HG02870 (cell line): Measurements from ENCODE around the gene INO80E.

Experiments used
- ATAC-seq: cut with Tn5 transposase; IDR thresholded peaks from one replicate; pipeline ENCODE4 v1.9.1; 2021; ENCODE audit warnings: mild to moderate bottlenecking, moderate library complexity; ENCODE audit not compliant: unreplicated experiment

Gene INO80E

DNA sequence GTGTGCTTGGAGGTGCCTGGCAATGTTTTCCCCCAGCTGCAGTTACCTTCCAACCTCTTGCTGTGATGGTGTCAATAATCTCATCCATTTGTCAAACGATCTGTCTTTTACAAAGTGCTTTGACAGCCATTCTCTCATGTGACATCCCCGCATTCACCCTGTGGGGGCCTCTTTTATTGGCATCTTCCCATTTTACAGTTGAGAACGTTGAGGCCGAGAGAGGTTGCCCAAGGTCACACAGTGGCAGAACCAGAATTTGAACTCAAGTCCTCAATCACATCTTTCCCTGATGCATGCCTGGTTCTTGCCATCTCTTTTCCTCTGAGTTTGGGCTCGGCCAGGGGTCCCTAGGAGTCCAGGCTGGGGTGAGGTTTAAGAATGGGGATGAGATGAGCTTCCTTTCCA, 20.9 kb upstream of the INO80E start:
- ATAC-seq: no peak

DNA sequence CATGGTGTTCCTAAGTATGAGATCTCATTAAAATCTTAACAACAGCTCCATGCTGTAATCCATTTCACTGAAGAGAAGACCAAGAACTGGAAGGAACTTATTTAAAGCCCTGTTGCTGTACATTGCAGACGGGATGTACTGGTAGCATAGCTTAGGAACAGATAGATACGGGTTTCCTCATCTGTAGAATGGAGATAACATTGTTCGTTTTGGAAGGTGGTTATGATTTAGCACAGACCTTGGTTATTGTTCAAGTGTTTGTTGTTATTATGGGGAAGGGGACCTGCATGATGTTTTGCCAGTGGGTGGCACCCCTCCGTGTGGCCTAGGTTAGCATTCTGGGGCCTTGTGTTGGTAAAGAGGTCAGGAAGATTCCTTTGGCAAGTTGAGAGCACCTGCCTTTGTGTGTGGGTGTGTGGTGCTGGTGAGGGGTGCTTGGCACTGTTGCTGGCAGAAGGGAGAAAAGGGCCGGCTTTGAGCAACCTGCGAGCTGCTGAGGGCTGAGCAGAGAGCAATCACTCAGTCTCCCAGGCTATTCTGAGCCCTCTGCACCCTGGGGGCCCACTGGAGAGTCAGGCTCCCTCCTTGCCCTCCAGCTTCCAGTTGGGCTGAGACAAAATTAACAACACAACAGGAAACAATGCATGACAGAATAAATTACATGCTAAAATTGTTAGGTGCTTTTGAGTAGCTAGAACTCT, 20.1 kb upstream of the INO80E start:
- ATAC-seq: no peak

DNA sequence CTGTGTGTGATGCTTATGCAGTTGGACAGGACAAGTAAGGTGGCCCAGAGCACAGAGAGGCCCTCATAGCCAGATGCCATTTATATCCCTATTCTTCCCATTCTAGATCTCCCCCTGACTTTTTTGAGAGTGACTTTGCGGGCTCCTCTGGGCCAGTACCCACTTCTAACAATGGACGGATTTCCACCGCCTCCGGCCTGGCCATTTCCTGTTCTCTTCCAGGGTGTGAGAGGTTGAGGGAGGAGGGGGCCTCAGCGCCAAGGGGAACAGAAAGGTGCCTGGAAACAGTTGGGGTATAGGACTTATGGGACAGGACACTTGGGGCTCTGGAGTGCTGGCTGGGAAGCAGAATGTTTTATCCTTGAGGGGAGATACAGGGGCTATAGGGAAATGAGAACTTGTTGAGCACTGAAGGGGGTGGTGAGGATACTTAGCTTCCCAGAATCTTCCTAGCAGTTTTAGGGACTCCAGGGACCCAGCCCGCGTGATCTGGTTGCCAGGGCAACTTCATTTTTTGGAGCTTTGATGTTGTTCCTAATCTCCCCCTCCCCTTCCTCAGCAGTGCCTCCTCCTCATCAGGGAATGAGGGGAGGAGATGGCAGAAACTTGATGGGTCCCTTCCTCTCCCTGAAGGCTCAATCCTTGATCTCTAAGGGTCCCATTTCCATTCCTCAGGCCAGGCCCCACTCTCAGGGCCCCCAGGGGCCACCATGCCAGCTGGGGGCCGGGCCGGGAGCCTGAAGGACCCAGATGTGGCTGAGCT, 18.8 kb upstream of the INO80E start:
- ATAC-seq: no peak

DNA sequence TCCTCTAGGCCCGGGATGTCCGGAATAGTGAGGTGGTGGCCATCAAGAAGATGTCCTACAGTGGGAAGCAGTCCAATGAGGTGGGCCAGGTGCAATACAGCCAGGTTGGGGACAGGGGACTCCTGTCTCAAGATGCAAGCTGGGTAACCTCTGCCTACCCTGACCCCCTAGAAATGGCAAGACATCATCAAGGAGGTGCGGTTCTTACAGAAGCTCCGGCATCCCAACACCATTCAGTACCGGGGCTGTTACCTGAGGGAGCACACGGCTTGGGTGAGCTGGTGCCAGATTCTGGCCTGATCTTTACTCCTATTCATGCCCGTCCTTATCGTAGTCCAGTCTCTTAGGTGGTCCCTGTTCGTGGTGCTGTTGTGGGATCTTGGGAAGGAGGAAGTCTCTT, 18.0 kb upstream of the INO80E start:
- ATAC-seq: no peak

DNA sequence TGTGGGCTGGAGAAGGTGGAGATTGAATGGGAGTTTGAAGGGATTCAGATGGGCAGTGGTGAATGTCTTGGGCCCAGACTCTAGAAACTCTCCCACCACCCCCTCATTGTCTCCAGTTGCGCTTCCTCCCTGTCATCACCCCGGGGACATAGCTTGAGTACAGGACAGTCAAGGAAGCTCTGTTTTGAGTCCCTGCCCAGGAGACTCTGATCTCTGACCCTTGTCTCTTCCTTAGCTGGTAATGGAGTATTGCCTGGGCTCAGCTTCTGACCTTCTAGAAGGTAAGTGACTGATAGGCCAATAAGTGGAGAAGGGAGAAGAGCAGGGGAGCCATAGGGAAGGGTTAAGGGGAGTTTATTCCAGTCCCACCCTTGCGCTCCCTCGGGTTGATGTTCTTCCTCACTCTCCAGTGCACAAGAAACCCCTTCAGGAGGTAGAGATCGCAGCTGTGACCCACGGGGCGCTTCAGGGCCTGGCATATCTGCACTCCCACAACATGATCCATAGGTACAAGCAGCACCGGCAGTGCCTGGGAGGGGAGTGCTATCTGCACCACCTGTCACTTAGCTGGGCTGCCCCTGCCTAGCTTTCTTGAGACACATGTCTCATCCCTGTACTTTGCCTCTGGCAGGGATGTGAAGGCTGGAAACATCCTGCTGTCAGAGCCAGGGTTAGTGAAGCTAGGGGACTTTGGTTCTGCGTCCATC, 17.3 kb upstream of the INO80E start:
- no peak for ATAC-seq

DNA sequence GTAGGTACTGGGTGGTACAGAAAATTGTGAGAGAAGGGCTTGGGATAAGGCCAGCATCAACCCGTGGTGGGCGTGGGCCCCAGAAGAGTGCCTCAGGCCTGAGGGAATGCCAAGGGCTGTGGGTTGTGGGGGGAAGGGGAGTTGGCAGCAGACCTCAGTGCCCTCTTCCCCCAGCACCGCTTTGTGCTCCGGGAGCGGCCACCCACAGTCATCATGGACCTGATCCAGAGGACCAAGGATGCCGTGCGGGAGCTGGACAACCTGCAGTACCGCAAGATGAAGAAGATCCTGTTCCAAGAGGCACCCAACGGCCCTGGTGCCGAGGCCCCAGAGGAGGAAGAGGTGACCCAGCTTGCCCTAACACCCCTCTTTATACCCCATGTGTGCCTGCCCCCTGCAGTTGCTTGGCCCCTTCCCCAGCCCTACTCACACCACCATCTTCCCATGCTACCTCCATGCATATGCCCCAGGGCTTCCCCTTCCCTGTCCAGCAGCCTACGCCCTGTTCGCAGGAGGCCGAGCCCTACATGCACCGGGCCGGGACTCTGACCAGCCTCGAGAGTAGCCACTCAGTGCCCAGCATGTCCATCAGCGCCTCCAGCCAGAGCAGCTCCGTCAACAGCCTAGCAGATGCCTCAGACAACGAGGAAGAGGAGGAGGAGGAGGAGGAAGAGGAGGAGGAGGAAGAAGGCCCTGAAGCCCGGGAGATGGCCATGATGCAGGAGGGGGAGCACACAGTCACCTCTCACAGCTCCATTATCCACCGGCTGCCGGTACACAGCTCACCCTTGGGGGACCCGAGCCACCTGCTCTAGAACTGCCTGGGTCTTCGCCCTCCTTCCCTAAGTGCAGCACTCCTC, 13.3 kb upstream of the INO80E start:
- ATAC-seq: no peak

DNA sequence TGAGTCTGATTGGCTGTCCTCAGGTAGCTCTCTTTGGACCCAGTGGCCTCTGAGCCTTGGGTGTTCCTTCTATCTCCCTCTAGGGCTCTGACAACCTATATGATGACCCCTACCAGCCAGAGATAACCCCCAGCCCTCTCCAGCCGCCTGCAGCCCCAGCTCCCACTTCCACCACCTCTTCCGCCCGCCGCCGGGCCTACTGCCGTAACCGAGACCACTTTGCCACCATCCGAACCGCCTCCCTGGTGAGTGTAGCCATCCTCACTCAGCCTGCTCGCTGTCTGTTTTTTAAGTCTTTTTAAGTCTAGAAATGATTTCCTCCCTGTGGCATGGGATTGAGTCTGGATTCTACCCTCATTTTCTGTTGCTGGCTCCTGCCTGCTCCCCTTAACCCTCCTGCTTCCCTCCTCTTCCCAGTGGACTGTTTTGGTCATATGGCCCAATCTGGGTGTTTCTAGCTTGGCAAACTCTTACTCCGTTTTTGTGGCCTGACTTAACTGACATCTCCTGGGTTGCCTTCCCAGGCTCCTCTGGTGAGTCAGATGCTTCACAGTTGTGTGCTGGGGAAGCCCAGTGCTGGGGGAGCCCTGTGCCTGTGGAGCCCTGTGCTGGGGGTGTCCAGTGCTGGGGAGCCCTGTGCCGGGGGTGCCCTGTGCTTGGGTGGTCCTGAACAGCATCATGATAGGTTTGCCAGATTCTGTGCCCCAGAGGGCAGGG, 12.5 kb upstream of the INO80E start:
- no peak for ATAC-seq

DNA sequence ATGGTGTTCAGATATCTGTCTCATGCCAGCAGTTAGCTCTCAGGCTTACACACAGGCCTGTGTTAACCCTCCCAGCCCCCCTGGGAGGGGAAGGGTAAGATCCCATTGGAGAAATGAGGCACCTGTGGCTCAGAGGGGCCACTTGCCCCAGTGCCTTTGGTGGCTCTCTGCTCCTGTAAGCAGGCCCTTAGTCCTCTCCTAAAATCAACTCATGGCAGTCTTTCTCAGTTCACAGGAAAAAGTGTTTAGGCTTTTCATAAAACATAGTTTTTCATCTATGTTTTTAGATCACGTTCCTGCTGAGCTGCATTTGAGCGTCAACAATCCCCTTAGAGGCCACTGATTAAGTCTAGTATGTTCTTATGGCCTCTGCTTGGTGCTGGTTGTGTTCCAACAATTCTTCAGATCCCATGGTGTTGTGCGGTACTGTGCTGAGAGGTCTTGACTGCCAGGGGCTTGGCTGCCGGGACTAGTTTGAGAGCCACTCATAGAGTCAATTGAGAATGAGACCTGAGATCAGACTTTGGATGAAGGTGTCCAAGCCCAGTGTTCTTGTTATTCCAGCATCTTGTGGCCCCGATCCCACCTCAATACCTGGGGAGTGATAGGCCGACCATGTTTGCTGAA, 11.8 kb upstream of the INO80E start:
- ATAC-seq: no peak

DNA sequence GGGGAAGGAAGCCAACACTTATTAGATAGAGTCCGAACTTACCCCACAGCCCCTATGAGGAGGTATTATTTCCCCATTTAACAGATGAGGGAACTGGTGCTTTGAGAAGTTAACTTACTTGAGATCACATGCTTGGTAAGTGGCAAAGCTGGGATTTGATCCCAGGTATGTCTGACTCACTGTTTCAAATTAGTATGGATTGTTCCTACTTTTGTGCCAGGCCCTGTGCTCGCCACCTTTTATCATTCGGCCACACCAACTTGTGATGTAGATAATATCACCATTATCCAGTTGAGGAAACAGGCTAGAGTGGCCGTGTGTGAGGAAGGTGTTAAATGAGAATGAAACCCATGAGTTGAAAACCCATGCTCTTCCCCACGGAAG, 11.3 kb upstream of the INO80E start:
- ATAC-seq: no peak

DNA sequence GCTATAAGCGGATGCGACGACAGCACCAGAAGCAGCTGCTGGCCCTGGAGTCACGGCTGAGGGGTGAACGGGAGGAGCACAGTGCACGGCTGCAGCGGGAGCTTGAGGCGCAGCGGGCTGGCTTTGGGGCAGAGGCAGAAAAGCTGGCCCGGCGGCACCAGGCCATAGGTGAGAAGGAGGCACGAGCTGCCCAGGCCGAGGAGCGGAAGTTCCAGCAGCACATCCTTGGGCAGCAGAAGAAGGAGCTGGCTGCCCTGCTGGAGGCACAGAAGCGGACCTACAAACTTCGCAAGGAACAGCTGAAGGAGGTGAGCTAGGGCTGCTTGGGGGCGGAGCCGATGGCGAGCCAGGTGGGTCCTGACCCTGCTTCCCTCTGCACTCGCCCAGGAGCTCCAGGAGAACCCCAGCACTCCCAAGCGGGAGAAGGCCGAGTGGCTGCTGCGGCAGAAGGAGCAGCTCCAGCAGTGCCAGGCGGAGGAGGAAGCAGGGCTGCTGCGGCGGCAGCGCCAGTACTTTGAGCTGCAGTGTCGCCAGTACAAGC, 10.7 kb upstream of the INO80E start:
- ATAC-seq: no peak

DNA sequence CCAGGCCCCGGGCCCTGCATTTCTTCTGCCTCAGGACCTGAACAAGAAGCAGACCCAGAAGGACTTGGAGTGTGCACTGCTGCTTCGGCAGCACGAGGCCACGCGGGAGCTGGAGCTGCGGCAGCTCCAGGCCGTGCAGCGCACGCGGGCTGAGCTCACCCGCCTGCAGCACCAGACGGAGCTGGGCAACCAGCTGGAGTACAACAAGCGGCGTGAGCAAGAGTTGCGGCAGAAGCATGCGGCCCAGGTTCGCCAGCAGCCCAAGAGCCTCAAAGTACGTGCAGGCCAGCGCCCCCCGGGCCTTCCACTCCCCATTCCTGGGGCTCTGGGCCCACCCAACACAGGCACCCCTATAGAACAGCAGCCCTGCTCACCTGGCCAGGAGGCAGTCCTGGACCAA, 9.8 kb upstream of the INO80E start:
- no peak for ATAC-seq

DNA sequence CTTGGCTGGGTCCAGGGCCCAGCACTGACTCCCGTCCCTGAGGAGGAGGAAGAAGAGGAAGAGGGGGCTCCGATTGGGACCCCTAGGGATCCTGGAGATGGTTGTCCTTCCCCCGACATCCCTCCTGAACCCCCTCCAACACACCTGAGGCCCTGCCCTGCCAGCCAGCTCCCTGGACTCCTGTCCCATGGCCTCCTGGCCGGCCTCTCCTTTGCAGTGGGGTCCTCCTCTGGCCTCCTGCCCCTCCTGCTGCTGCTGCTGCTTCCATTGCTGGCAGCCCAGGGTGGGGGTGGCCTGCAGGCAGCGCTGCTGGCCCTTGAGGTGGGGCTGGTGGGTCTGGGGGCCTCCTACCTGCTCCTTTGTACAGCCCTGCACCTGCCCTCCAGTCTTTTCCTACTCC, 9.1 kb upstream of the INO80E start:
- no peak for ATAC-seq

DNA sequence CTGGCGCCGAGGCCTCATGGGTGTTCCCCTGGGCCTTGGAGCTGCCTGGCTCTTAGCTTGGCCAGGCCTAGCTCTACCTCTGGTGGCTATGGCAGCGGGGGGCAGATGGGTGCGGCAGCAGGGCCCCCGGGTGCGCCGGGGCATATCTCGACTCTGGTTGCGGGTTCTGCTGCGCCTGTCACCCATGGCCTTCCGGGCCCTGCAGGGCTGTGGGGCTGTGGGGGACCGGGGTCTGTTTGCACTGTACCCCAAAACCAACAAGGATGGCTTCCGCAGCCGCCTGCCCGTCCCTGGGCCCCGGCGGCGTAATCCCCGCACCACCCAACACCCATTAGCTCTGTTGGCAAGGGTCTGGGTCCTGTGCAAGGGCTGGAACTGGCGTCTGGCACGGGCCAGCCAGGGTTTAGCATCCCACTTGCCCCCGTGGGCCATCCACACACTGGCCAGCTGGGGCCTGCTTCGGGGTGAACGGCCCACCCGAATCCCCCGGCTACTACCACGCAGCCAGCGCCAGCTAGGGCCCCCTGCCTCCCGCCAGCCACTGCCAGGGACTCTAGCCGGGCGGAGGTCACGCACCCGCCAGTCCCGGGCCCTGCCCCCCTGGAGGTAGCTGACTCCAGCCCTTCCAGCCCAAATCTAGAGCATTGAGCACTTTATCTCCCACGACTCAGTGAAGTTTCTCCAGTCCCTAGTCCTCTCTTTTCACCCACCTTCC, 8.5 kb upstream of the INO80E start:
- no peak for ATAC-seq

DNA sequence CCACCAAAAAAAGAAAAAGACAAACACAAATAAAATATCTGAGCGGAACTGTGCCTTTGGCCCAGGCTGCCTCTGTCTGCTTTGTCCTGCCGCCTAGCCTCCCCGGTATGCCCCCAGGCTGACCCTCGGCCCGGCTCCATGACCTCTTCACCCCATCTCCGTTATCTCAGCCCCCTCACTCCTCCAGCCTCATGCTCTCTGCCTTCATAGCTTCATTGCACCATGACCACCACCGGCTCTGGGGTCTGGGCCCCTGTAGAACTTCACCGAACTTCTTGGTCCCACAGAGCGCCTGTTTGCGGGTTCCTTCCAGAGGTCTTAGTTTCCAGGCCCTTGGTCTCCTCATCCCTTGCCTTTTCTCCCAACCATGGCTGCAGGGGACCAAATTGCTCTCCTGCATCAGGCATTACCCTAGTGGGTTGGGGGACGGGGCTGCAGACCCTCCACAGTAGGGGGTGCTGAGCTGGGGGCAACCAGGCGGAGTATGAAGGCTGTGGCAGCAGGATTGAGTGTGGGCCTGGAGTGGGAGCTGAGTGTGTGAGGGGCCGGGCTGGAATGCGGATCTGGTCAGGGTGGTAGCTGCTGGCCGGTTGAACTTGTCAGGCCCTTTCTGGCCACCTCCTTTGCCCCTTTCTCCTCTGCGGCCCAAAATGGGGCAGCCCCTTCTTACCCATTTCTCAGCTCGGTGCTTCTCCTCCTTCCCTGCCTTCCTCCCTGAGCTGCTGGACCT, 7.5 kb upstream of the INO80E start:
- ATAC-seq: no peak

DNA sequence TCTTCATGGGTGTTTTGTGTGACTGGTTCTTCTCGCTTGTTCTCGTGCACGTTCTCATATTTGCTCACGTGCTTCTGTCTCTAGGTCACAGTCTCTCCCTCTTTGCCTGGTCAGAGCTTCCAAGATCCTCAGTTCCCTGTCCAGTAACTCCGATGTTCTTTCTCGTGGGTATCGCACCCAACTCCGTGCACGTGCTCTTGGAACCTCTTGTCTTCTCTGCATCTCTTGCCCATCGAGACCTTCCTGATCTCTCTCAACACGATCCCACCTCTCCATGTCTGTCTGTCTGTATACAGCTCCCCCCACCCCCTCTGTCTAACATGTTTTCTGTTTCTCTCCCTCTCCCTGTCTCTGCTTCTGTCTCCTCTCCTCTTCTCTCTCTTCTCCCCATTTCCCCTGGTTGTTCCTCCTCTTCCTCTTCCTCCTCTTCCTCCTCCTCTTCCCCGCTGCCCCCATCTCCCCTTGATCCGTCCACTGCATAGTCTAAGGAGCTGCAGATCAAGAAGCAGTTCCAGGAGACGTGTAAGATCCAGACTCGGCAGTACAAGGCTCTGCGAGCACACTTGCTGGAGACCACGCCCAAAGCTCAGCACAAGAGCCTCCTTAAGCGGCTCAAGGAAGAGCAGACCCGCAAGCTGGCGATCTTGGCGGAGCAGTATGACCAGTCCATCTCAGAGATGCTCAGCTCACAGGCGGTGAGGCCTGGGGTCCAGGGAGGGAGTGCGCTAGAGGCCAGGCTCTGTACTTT, 6.8 kb upstream of the INO80E start:
- ATAC-seq: no peak

DNA sequence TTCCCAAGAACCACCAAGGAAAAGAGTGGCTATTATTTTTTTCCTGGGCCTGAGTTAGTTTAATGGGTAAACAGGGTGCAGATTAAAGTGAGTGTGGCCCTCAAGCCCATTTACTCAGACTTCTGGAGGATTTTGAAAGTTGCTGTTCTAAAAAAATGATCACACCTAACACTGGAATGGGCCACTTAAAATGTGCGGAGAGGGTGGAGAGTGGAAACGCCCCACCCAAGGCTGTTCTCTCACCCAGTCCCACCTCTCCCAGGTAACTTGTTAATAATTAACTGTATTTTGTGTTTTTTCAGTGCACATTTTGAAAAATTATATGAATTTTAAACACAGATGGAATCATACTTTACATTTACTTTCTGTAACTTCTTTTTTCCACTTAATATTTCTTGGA, 6.0 kb upstream of the INO80E start:
- ATAC-seq: no peak

DNA sequence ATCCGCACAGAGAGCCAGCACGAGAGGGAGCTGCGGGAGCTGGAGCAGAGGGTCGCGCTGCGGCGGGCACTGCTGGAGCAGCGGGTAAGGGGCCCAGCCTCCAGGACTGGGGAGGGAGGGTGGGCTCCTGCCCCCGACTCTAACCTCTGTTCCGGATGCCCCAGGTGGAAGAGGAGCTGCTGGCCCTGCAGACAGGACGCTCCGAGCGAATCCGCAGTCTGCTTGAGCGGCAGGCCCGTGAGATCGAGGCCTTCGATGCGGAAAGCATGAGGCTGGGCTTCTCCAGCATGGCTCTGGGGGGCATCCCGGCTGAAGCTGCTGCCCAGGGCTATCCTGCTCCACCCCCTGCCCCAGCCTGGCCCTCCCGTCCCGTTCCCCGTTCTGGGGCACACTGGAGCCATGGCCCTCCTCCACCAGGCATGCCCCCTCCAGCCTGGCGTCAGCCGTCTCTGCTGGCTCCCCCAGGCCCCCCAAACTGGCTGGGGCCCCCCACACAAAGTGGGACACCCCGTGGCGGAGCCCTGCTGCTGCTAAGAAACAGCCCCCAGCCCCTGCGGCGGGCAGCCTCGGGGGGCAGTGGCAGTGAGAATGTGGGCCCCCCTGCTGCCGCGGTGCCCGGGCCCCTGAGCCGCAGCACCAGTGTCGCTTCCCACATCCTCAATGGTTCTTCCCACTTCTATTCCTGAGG, 5.0 kb upstream of the INO80E start:
- no peak for ATAC-seq
